Measurements from ENCODE around the gene TRIM39. TPM values are rescaled to one million over a fixed set of nuclear protein-coding genes. Genes with fewer than 3 reads are reported as not detected.

The TRIM39 gene
- total and polyA plus RNA-seq, 2 of the 4 experiments (the other 2 are of a cell fraction), result 7.5 to 10.0 TPM

- intact Hi-C loops (cut with micrococcal nuclease) (no loop called here), in situ Hi-C loops (cut with MboI; ENCODE audit: low sequenced_read_pairs) (no loop called here), dilution Hi-C loops (cut with HindIII; ENCODE audit: low sequenced_read_pairs, unreplicated experiment) (no loop called here)
- H3K9ac ChIP-seq (ENCODE audit: low read depth, low read length), result no peak overlapping the region
- no peak overlapping the region for H3K56ac ChIP-seq (ENCODE audit: extremely low read depth, insufficient read depth, low read length)
- H3K23ac ChIP-seq (ENCODE audit: low read depth, low read length), result no peak overlapping the region
- no peak overlapping the region for H2BK20ac ChIP-seq (ENCODE audit: low read depth, low read length)
- no peak overlapping the region for H3K4ac ChIP-seq (ENCODE audit: low read depth, low read length)
- POLR2A ChIA-PET (ENCODE audit: unreplicated experiment), result no interaction called here
- H2BK5ac ChIP-seq (ENCODE audit: low read depth, low read length, poor library complexity, severe bottlenecking), result no peak overlapping the region
- H3K36me3 ChIP-seq (ENCODE audit: control insufficient read depth, insufficient read depth, low read length), result peaks cover 13% of the 10 kb centered on the region
- ATAC-seq (ENCODE audit: low read depth) (no peak), DNase-seq (no peak)
- H2BK15ac ChIP-seq (ENCODE audit: low read depth, low read length), result no peak overlapping the region
- no peaks in the 10 kb centered on the region for H3K4me1 ChIP-seq (ENCODE audit: control insufficient read depth, insufficient read depth, low read length)
- H2AFZ ChIP-seq (replicated peaks; ENCODE audit: low read length, poor library complexity), result no peak overlapping the region
- TF ChIP-seq MAZ (IDR thresholded peaks at IDR 0.05; ENCODE audit: borderline replicate concordance, low read depth, low read length), result no peak
- no peak for TF ChIP-seq USF2 (IDR thresholded peaks at IDR 0.05; ENCODE audit: low read depth, low read length)
- CTCF ChIA-PET, result no interaction called here
- no peaks in the 10 kb centered on the region for H3K27me3 ChIP-seq (ENCODE audit: control insufficient read depth, insufficient read depth, low read length)
- H3K27ac ChIP-seq (ENCODE audit: insufficient read depth, low read length), result no peak overlapping the region
- H3K9me3 ChIP-seq (ENCODE audit: control insufficient read depth, insufficient read depth, low read length), result no peaks in the 10 kb centered on the region
- no TSS peak for BruUV-seq (replicated peaks)
- H4K5ac ChIP-seq (ENCODE audit: low read depth, low read length), result no peak overlapping the region
- no CpG with 5 or more reads among the region's 1 CpG for WGBS, 2 experiments (ENCODE audit: extremely low coverage in 2 of 2, insufficient read length in 1 of 2)
- H3K14ac ChIP-seq (replicated peaks; ENCODE audit: low read depth, low read length), result no peak overlapping the region
- peaks cover 5% of the 10 kb centered on the region for H3K9me1 ChIP-seq (ENCODE audit: insufficient read depth, low read length)
- H4K91ac ChIP-seq (ENCODE audit: insufficient read depth, low read depth, low read length), result no peak overlapping the region
- peaks cover 52 to 77% of the 10 kb centered on the region in 2 experiments for H3K79me1 ChIP-seq (ENCODE audit: low read depth in 1 of 2, low read length in 2 of 2)
- no peak overlapping the region for H4K8ac ChIP-seq (ENCODE audit: low read depth in 2 of 2, low read length in 2 of 2)
- H4K20me1 ChIP-seq (ENCODE audit: insufficient read depth, low read length), result peaks cover 76% of the 10 kb centered on the region
- H3K18ac ChIP-seq (ENCODE audit: low read depth, low read length), result no peak overlapping the region
- no peak overlapping the region for H3K4me3 ChIP-seq (ENCODE audit: insufficient read depth, low read depth, low read length)
- no peak overlapping the region for H2AK5ac ChIP-seq (ENCODE audit: low read depth, low read length)
- H2BK120ac ChIP-seq (ENCODE audit: low read depth, low read length), result no peak overlapping the region
- H3K4me2 ChIP-seq (ENCODE audit: low read depth, low read length), result no peak overlapping the region
- H2AK9ac ChIP-seq (replicated peaks; ENCODE audit: low read depth, low read length, poor library complexity), result no peak overlapping the region
Measured at GRCh38 chr6:30311671-30312070, 15.1 kb upstream of the TRIM39 start.

Data from IMR-90 (cell line).